ENCODE data around the gene RICTOR. TPM values are rescaled to one million over a fixed set of nuclear protein-coding genes. Genes with fewer than 3 reads are reported as not detected.
A peak's percentile ranks its signal among the peaks of the same experiment; 100 is the strongest.

Gene RICTOR
- total and polyA plus RNA-seq, 9 of the 15 experiments (the other 6 are each of a cell fraction or from before 2014, with no cell fraction given), result 13.9 to 46.6 (median 22.6) TPM

DNA sequence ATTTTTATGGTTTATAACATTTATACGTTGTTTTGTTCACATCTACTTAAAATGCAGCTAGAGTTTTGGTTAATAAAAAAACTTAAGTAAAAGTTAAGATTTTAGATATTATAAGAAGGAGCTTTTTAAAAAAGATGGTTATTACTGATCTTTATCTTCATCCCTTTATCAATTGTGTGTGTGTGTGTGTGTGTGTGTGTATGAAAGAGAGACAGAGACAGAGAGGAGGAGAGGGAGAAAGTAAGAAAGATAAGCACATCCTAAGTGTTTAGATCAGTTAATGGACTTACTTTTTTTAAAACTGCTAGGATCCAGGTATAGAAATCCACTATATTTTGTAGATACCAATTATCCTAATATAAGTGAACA lies 45.8 kb upstream of the RICTOR start (continued):
- TF ChIP-seq NFE2 (IDR thresholded peaks at IDR 0.05; ENCODE audit: low read depth) (no peak), KAT8 (IDR thresholded peaks at IDR 0.05; ENCODE audit: low read depth) (no peak), NCOA1 (IDR thresholded peaks at IDR 0.05; ENCODE audit: low read depth) (no peak), ADNP (tag; IDR thresholded peaks at IDR 0.05) (no peak; the same call in 1 of the 2 replicates), XRCC4 (IDR thresholded peaks at IDR 0.05; ENCODE audit: extremely low read depth, insufficient read depth, insufficient read length) (no peak), FOSL1 (tag; conservative IDR thresholded peaks at IDR 0.05) (0 out of 2 replicates have a peak, but pooled peaks have one; percentile 21), CREB3 (tag; conservative IDR thresholded peaks at IDR 0.05; ENCODE audit: low read depth) (no peak), KDM1A (IDR thresholded peaks at IDR 0.05) (peak in 1 of 2 experiments; percentile 23; a peak in 1 of 4 replicates), MCM7 (IDR thresholded peaks at IDR 0.05) (0 out of 4 replicates have a peak, but pooled peaks of 1 of the 2 experiments have one; percentile 53), SMARCE1 (IDR thresholded peaks at IDR 0.05) (peak; percentile 64), RFX1 (IDR thresholded peaks at IDR 0.05) (0 out of 2 replicates have a peak, but pooled peaks have one; percentile 7), ZNF175 (CRISPR knock-in tag; IDR thresholded peaks at IDR 0.05; ENCODE audit: low read depth) (no peak), ZNF239 (CRISPR knock-in tag; IDR thresholded peaks at IDR 0.05) (no peak), ASH1L (IDR thresholded peaks at IDR 0.05; ENCODE audit: borderline replicate concordance, low read depth, partially characterized antibody) (peak; percentile 35), U2AF1 (optimal IDR thresholded peaks at IDR 0.05; ENCODE audit: low read depth, low read length) (peak; percentile 6)
- TF ChIP-seq, protein P1, sequence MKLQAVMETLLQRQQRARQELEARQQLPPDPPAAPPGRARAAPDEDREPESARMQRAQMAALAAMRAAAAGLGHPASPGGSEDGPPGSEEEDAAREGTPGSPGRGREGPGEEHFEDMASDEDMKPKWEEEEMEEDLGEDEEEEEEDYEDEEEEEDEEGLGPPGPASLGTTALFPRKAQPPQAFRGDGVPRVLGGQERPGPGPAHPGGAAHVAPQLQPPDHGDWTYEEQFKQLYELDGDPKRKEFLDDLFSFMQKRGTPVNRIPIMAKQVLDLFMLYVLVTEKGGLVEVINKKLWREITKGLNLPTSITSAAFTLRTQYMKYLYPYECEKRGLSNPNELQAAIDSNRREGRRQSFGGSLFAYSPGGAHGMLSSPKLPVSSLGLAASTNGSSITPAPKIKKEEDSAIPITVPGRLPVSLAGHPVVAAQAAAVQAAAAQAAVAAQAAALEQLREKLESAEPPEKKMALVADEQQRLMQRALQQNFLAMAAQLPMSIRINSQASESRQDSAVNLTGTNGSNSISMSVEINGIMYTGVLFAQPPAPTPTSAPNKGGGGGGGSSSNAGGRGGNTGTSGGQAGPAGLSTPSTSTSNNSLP (IDR thresholded peaks at IDR 0.05; ENCODE audit: borderline replicate concordance, low read depth, low read length), result no peak
- TF ChIP-seq, protein P2, sequence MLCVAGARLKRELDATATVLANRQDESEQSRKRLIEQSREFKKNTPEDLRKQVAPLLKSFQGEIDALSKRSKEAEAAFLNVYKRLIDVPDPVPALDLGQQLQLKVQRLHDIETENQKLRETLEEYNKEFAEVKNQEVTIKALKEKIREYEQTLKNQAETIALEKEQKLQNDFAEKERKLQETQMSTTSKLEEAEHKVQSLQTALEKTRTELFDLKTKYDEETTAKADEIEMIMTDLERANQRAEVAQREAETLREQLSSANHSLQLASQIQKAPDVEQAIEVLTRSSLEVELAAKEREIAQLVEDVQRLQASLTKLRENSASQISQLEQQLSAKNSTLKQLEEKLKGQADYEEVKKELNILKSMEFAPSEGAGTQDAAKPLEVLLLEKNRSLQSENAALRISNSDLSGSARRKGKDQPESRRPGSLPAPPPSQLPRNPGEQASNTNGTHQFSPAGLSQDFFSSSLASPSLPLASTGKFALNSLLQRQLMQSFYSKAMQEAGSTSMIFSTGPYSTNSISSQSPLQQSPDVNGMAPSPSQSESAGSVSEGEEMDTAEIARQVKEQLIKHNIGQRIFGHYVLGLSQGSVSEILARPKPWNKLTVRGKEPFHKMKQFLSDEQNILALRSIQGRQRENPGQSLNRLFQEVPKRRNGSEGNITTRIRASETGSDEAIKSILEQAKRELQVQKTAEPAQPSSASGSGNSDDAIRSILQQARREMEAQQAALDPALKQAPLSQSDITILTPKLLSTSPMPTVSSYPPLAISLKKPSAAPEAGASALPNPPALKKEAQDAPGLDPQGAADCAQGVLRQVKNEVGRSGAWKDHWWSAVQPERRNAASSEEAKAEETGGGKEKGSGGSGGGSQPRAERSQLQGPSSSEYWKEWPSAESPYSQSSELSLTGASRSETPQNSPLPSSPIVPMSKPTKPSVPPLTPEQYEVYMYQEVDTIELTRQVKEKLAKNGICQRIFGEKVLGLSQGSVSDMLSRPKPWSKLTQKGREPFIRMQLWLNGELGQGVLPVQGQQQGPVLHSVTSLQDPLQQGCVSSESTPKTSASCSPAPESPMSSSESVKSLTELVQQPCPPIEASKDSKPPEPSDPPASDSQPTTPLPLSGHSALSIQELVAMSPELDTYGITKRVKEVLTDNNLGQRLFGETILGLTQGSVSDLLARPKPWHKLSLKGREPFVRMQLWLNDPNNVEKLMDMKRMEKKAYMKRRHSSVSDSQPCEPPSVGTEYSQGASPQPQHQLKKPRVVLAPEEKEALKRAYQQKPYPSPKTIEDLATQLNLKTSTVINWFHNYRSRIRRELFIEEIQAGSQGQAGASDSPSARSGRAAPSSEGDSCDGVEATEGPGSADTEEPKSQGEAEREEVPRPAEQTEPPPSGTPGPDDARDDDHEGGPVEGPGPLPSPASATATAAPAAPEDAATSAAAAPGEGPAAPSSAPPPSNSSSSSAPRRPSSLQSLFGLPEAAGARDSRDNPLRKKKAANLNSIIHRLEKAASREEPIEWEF (CRISPR knock-in tag; IDR thresholded peaks at IDR 0.05), result no peak
- TF ChIP-seq, protein P3, sequence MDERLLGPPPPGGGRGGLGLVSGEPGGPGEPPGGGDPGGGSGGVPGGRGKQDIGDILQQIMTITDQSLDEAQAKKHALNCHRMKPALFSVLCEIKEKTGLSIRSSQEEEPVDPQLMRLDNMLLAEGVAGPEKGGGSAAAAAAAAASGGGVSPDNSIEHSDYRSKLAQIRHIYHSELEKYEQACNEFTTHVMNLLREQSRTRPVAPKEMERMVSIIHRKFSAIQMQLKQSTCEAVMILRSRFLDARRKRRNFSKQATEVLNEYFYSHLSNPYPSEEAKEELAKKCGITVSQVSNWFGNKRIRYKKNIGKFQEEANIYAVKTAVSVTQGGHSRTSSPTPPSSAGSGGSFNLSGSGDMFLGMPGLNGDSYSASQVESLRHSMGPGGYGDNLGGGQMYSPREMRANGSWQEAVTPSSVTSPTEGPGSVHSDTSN (CRISPR knock-in tag; IDR thresholded peaks at IDR 0.05; ENCODE audit: low read depth), result no peak
- TF ChIP-seq, protein P3 (tag; conservative IDR thresholded peaks at IDR 0.05; ENCODE audit: low read depth), result no peak
